ENCODE data around the gene LRBA.

Gene LRBA

GRCh38 chr4:150889306-150889705, 125.8 kb downstream of the LRBA start:
- DNase-seq (ENCODE audit: low read depth): no peak
- no peak overlapping the region for H3K4me3 ChIP-seq (ENCODE audit: low read depth, low read length)
- TF ChIP-seq CTCF (conservative IDR thresholded peaks at IDR 0.05; ENCODE audit: low read depth, low read length): no peak

- no peak for TF ChIP-seq CTCF (conservative IDR thresholded peaks at IDR 0.05; ENCODE audit: low read depth, low read length)
- H3K4me3 ChIP-seq (ENCODE audit: low read depth, low read length): no peak overlapping the region
- no peak for DNase-seq (ENCODE audit: low read depth)
These were observed 126.5 kb downstream of the LRBA start for GRCh38 chr4:150888625-150889024.

DNA sequence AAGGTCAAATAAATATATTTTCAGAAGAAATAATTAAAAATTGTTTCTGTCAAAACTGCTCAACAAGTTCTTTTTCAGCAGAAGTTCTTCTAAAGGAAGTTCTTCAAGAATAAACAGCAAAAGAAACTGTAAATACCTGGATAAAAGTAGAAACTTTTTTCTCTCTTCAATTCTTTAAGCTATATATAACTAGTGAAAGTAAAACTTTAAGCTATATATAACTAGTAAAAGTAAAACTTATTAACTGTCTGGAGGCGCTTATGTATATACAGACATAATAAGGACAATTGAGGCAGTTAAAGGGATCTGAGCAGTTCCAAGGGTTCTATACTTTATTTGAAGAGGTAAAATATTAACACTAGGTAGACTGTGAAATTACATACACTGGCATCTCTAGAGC, 126.9 kb downstream of the LRBA start:
- TF ChIP-seq CTCF (conservative IDR thresholded peaks at IDR 0.05; ENCODE audit: low read depth, low read length): no peak
- no peak for DNase-seq (ENCODE audit: low read depth)
- no peak overlapping the region for H3K4me3 ChIP-seq (ENCODE audit: low read depth, low read length)

GRCh38 chr4:150886597-150886996, 128.5 kb downstream of the LRBA start:
- H3K4me3 ChIP-seq (ENCODE audit: low read depth, low read length): no peak overlapping the region
- DNase-seq (ENCODE audit: low read depth): peak; percentile 34
- no peak for TF ChIP-seq CTCF (conservative IDR thresholded peaks at IDR 0.05; ENCODE audit: low read depth, low read length)

GRCh38 chr4:150884625-150885024, 130.5 kb downstream of the LRBA start:
- TF ChIP-seq CTCF (conservative IDR thresholded peaks at IDR 0.05; ENCODE audit: low read depth, low read length): no peak
- no peak for DNase-seq (ENCODE audit: low read depth)
- no peak overlapping the region for H3K4me3 ChIP-seq (ENCODE audit: low read depth, low read length)

DNA sequence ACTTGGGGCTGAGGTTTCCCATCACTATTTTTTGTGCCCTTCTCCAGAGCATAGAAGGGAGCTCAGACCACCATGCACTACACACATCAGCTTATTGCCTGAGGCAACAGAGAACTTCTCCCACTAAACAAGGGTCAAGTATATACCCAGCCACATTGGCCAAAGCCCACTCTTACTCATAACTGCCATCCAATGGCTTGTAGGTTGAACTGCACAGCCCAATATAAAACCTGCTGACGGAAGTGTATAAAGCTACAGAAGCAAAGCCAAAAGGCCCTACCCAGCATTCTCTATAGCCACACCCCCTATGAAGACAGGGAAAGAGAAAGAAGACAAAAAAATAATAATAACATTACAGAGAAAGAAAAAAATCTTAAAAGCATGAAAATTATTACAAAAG, 139.7 kb downstream of the LRBA start:
- no peak for TF ChIP-seq CTCF (conservative IDR thresholded peaks at IDR 0.05; ENCODE audit: low read depth, low read length)
- no peak for DNase-seq (ENCODE audit: low read depth)
- H3K4me3 ChIP-seq (ENCODE audit: low read depth, low read length): no peak overlapping the region

DNA sequence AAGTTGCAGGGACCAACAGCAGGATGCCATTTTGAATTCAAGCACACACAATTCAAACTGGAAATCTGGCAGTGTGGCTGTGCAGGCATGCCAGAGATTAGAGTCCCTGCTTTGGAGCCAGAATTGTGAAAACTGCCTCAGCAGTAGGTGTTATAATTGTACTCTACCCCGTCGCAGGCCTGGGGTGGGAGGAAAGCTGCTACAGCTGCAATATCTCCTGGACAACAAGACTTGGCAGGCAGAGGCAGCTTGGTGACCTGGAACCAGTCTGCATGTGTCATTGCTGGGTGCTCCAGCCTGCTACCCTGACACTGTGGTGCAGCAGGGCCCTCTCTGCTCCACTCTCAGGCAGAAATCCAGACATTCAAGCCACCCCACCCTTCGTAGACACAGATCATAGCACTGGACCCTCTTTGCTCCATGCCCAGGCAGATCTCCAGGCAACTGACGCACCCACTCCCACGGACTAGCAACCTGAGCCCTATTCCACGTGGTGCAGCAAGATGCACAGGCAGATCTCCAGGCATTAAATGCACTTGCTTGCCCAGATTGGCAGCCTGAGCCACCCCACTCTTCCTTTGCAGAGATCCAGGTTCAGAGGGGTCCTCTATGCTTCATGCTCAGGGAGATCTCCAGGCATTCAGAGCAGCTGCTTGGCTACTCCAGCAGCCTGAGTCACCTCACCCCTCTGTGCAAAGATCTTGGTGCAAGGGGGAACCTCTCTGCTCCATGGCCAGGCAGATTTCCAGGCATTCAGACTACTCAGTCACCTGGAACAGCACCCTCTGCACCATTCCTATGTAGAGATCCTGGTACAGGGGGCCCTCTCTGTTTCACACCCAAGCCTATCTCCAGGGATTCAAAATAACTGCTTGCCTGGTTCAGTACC, 140.5 kb downstream of the LRBA start:
- no peak for DNase-seq (ENCODE audit: low read depth)
- TF ChIP-seq CTCF (conservative IDR thresholded peaks at IDR 0.05; ENCODE audit: low read depth, low read length): no peak

More for the DNA sequence above, 140.5 kb downstream of the LRBA start:
- no peak overlapping the region for H3K4me3 ChIP-seq (ENCODE audit: low read depth, low read length)

Data from choroid plexus epithelial cell (primary cell).